GM23248 (cell line): Measurements from ENCODE around the gene TCAF1.
"Not testable (repeated sequence)": the region's sequence is repeated elsewhere in the genome, so short reads cannot be mapped to it uniquely, and the experiment has no call there.

Experiments
- EZH2 ChIP-seq: fragments of 200-600 bp; sonication (generic); IDR thresholded peaks from 2 replicates; pipeline ENCODE4 v1.6.1; 2018; ENCODE audit warnings: antibody characterized with exemption, mild to moderate bottlenecking; ENCODE audit not compliant: insufficient read depth, poor library complexity, severe bottlenecking
- EZH2phosphoT487 ChIP-seq: fragments of 200-600 bp; sonication (generic); IDR thresholded peaks from 2 replicates; pipeline ENCODE4 v1.6.1; 2018; ENCODE audit warnings: antibody characterized with exemption, moderate library complexity, mild to moderate bottlenecking, low read depth; ENCODE audit not compliant: insufficient read depth

DNA sequence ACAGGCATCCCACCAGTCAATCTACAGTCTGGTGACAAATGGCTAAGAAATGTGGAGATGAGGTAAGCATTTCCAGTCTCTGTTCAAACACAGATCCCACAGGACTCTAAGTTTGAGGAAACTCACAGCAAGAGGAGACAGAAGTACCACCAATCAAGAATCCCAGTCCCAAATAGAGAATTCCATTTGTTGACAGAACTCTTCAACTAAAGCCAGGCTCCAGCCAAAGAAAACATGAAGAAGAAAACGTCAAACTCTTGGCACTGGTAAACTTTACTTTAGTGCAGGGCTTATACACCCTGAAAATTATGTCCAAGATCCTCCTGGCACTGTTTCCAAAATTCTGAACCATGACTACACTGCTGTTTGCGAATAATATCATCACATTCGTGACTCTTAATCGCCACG is 95.3 kb downstream of the TCAF1 start:
- TF ChIP-seq EZH2, EZH2phosphoT487: not testable (repeated sequence)
